ENCODE results near the gene IGFL4. TPM values are rescaled to one million over a fixed set of nuclear protein-coding genes. Genes with fewer than 3 reads are reported as not detected.

Gene IGFL4
- total RNA-seq, 1 donor from 2014 or later: not detected

- no peak for DNase-seq (ENCODE audit: extremely low read depth, low read depth, low spot score)
Observed at GRCh38 chr19:45998834-45999233, 42.0 kb downstream of the IGFL4 start.

- DNase-seq (ENCODE audit: extremely low read depth, low read depth, low spot score): no peak
Observed at GRCh38 chr19:45996933-45997332, 43.9 kb downstream of the IGFL4 start.

- no peak for DNase-seq (ENCODE audit: extremely low read depth, low read depth, low spot score)
Observed at GRCh38 chr19:45995715-45996385, 45.0 kb downstream of the IGFL4 start.

DNA sequence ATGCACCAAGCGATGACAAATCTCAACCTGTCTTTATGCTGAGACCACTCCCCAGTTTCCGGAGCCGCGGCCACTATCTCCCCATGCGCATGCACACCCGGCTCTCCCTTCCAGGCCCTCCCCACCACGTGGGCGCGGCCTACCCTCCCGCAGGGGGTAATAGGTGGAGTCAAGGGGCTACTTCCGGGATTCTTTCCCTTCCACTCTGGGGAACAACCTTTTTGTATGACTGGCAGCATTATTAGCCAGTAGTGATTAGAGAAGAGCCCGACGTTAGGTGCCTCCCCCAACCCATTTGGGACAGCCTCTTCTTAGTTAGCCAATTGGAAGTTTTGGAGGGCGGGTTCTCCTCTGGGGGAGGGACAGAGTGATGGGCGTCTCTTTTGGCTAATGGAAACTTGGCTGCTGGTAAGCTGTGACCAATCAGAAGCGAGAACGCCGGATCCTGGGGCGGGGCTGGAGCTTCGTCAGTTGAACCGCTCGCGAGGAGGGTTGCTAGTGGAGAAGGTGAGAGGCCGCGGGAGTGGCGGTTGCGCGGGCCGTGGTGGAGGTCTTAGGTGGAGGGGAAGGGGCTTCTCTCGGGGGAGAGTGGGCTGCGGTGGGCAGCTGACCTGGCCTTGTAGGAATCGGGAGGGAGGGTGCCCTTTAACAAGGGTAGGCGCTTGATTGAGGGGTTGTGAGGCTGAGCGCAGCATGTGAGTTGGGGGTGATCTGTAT lies 45.6 kb downstream of the IGFL4 start, which contains the start of gene CCDC61:
CCDC61 (plus strand) TSS at position 470 of the 717 bp plus-strand sequence. CDS start 7,552 bp downstream, outside the sequence.
- DNase-seq (ENCODE audit: extremely low read depth, low read depth, low spot score): peak; percentile 100

DNA sequence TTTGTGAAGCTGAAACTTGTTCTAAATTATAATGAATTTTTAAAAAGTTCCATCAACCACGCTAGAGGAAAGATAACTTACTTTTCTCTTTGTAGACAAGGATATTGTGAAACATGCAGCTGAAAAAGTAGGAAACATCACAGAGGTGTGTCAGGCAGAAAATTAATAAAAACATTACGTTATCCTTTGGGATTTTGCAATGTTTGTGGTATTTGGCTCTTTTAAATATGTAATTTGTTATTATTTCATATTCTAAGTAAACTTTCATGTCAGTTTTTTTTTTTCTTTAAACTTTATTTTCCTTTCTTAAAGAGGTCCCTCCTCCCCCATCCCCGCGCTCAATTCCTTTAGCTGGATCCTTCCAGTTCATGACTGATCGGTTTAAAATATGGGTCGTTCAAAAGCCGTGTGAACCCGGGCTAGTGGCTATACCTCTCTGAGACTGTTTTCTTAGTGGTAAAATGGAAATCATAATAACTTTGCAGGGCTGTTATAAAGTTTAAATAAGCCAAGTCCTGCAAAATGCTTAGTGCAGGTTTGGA lies 46.3 kb downstream of the IGFL4 start:
- DNase-seq (ENCODE audit: extremely low read depth, low read depth, low spot score): no peak

DNA sequence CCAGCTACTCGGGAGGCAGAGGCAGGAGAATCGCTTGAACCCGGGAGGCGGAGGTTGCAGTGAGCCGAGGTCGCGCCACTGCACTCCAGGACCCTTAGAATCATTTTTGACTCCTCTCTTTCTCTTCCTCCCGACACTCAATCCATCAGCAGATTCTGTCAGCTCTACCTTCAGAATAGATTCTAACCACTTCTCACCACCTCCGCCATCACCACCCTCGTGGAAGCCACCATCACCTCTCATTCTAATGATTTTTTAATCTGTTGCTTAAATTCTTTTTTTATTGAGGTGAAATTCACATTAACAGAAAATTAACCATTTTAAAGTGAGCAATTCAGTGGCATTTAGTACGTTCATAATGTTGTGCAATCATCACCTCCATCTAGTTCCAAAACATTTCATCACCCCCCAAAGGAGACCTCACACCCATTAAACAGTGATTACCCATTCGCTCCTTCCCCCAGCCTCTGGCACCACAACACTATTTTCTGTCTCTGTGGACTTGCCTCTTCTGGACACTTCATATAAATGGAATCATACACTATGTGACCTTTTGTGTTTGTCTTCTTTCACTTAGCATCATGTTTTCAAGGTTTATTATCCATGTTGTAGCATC lies 50.6 kb downstream of the IGFL4 start:
- DNase-seq (ENCODE audit: extremely low read depth, low read depth, low spot score): no peak

Other genes with a start within 250 kb of the IGFL4 start
- gene DMWD, start 248.2 kb downstream of the IGFL4 start, total RNA-seq: 51.2 and 62.6 TPM in 2 replicates
- not detected in 2 replicates for gene RSPH6A, start 225.7 kb downstream of the IGFL4 start, total RNA-seq
- gene SYMPK, start 177.9 kb downstream of the IGFL4 start, total RNA-seq: 58.0 and 58.2 TPM in 2 replicates
- not detected in 2 replicates for gene FOXA3, start 176.7 kb downstream of the IGFL4 start, total RNA-seq
- 27.1 and 32.3 TPM in 2 replicates for gene IRF2BP1, start 154.9 kb downstream of the IGFL4 start, total RNA-seq
- 6.0 and 7.4 TPM in 2 replicates for gene MYPOP, start 138.4 kb downstream of the IGFL4 start, total RNA-seq
- gene NANOS2, start 126.2 kb downstream of the IGFL4 start, total RNA-seq: not detected in 2 replicates
- gene NOVA2, start 67.1 kb downstream of the IGFL4 start, total RNA-seq: 11.8 and 23.2 TPM in 2 replicates
- gene CCDC61, start 45.5 kb downstream of the IGFL4 start, total RNA-seq: 11.8 and 12.0 TPM in 2 replicates
- not detected in 2 replicates for gene PGLYRP1, start 17.9 kb downstream of the IGFL4 start, total RNA-seq
- gene IGFL3, start 83.7 kb upstream of the IGFL4 start, total RNA-seq: not detected in 2 replicates
- gene IGFL2, start 107.2 kb upstream of the IGFL4 start, total RNA-seq: not detected in 2 replicates
- gene IGFL1, start 188.7 kb upstream of the IGFL4 start, total RNA-seq: not detected in 2 replicates

Measured in glomerular endothelial cell (primary cell).